ENCODE results near the gene U2AF1.
"Not testable (repeated sequence)": the region's sequence is repeated elsewhere in the genome, so short reads cannot be mapped to it uniquely, and the experiment has no call there.

U2AF1 gene

GRCh38 chr21:43108177-43108576, 807 bp upstream of the U2AF1 start:
- DNase-seq (ENCODE audit: low read depth, low spot score); H3K4me3 ChIP-seq (ENCODE audit: insufficient read length, low read depth); H3K36me3 ChIP-seq (ENCODE audit: insufficient read depth, insufficient read length, low read length); H3K9me3 ChIP-seq (ENCODE audit: insufficient read depth, low read length); H3K9ac ChIP-seq (ENCODE audit: insufficient read length, low read depth); H3K27me3 ChIP-seq (ENCODE audit: insufficient read depth, insufficient read length); H3K4me1 ChIP-seq (ENCODE audit: insufficient read depth, insufficient read length): not testable (repeated sequence)

GRCh38 chr21:43107794-43108137, 396 bp upstream of the U2AF1 start:
- DNase-seq (ENCODE audit: low read depth, low spot score); H3K9ac ChIP-seq (ENCODE audit: insufficient read length, low read depth); H3K9me3 ChIP-seq (ENCODE audit: insufficient read depth, low read length); H3K4me1 ChIP-seq (ENCODE audit: insufficient read depth, insufficient read length); H3K27me3 ChIP-seq (ENCODE audit: insufficient read depth, insufficient read length); H3K4me3 ChIP-seq (ENCODE audit: insufficient read length, low read depth); H3K36me3 ChIP-seq (ENCODE audit: insufficient read depth, insufficient read length, low read length): not testable (repeated sequence)

GRCh38 chr21:43104642-43105041, 2.7 kb downstream of the U2AF1 start:
- H3K9ac ChIP-seq (ENCODE audit: insufficient read length, low read depth); H3K4me1 ChIP-seq (ENCODE audit: insufficient read depth, insufficient read length); H3K36me3 ChIP-seq (ENCODE audit: insufficient read depth, insufficient read length, low read length); H3K27me3 ChIP-seq (ENCODE audit: insufficient read depth, insufficient read length); H3K4me3 ChIP-seq (ENCODE audit: insufficient read length, low read depth); H3K9me3 ChIP-seq (ENCODE audit: insufficient read depth, low read length); DNase-seq (ENCODE audit: low read depth, low spot score): not testable (repeated sequence)

- H3K27me3 ChIP-seq (ENCODE audit: insufficient read depth, insufficient read length); H3K9ac ChIP-seq (ENCODE audit: insufficient read length, low read depth); H3K9me3 ChIP-seq (ENCODE audit: insufficient read depth, low read length); H3K4me1 ChIP-seq (ENCODE audit: insufficient read depth, insufficient read length); DNase-seq (ENCODE audit: low read depth, low spot score); H3K4me3 ChIP-seq (ENCODE audit: insufficient read length, low read depth); H3K36me3 ChIP-seq (ENCODE audit: insufficient read depth, insufficient read length, low read length): not testable (repeated sequence)
Observed at GRCh38 chr21:43102281-43102680, 5.1 kb downstream of the U2AF1 start.

GRCh38 chr21:43101676-43102075, 5.7 kb downstream of the U2AF1 start:
- not testable (repeated sequence) for H3K9me3 ChIP-seq (ENCODE audit: insufficient read depth, low read length); H3K9ac ChIP-seq (ENCODE audit: insufficient read length, low read depth); H3K4me1 ChIP-seq (ENCODE audit: insufficient read depth, insufficient read length)

GRCh38 chr21:43101000-43101399, 6.4 kb downstream of the U2AF1 start:
- not testable (repeated sequence) for H3K4me3 ChIP-seq (ENCODE audit: insufficient read length, low read depth); H3K4me1 ChIP-seq (ENCODE audit: insufficient read depth, insufficient read length); H3K9me3 ChIP-seq (ENCODE audit: insufficient read depth, low read length); H3K36me3 ChIP-seq (ENCODE audit: insufficient read depth, insufficient read length, low read length); H3K9ac ChIP-seq (ENCODE audit: insufficient read length, low read depth); H3K27me3 ChIP-seq (ENCODE audit: insufficient read depth, insufficient read length); DNase-seq (ENCODE audit: low read depth, low spot score)

More at GRCh38 chr21:43101676-43102075, 5.7 kb downstream of the U2AF1 start:
- H3K27me3 ChIP-seq (ENCODE audit: insufficient read depth, insufficient read length); H3K4me3 ChIP-seq (ENCODE audit: insufficient read length, low read depth); DNase-seq (ENCODE audit: low read depth, low spot score); H3K36me3 ChIP-seq (ENCODE audit: insufficient read depth, insufficient read length, low read length): not testable (repeated sequence)

GRCh38 chr21:43091979-43092614, 15.3 kb downstream of the U2AF1 start:
- DNase-seq (ENCODE audit: low read depth, low spot score); H3K4me1 ChIP-seq (ENCODE audit: insufficient read depth, insufficient read length); H3K9me3 ChIP-seq (ENCODE audit: insufficient read depth, low read length); H3K4me3 ChIP-seq (ENCODE audit: insufficient read length, low read depth); H3K9ac ChIP-seq (ENCODE audit: insufficient read length, low read depth); H3K27me3 ChIP-seq (ENCODE audit: insufficient read depth, insufficient read length); H3K36me3 ChIP-seq (ENCODE audit: insufficient read depth, insufficient read length, low read length): not testable (repeated sequence)

GRCh38 chr21:43090947-43091346, 16.4 kb downstream of the U2AF1 start:
- DNase-seq (ENCODE audit: low read depth, low spot score); H3K9me3 ChIP-seq (ENCODE audit: insufficient read depth, low read length); H3K9ac ChIP-seq (ENCODE audit: insufficient read length, low read depth); H3K27me3 ChIP-seq (ENCODE audit: insufficient read depth, insufficient read length); H3K4me3 ChIP-seq (ENCODE audit: insufficient read length, low read depth); H3K36me3 ChIP-seq (ENCODE audit: insufficient read depth, insufficient read length, low read length); H3K4me1 ChIP-seq (ENCODE audit: insufficient read depth, insufficient read length): not testable (repeated sequence)

- H3K27me3 ChIP-seq (ENCODE audit: insufficient read depth, insufficient read length); H3K9me3 ChIP-seq (ENCODE audit: insufficient read depth, low read length); H3K36me3 ChIP-seq (ENCODE audit: insufficient read depth, insufficient read length, low read length); DNase-seq (ENCODE audit: low read depth, low spot score); H3K4me3 ChIP-seq (ENCODE audit: insufficient read length, low read depth); H3K4me1 ChIP-seq (ENCODE audit: insufficient read depth, insufficient read length); H3K9ac ChIP-seq (ENCODE audit: insufficient read length, low read depth): not testable (repeated sequence)
Observed at GRCh38 chr21:43089463-43089862, 17.9 kb downstream of the U2AF1 start.

- not testable (repeated sequence) for H3K36me3 ChIP-seq (ENCODE audit: insufficient read depth, insufficient read length, low read length); H3K27me3 ChIP-seq (ENCODE audit: insufficient read depth, insufficient read length); H3K4me1 ChIP-seq (ENCODE audit: insufficient read depth, insufficient read length); H3K9ac ChIP-seq (ENCODE audit: insufficient read length, low read depth); DNase-seq (ENCODE audit: low read depth, low spot score); H3K9me3 ChIP-seq (ENCODE audit: insufficient read depth, low read length); H3K4me3 ChIP-seq (ENCODE audit: insufficient read length, low read depth)
Observed at GRCh38 chr21:43082587-43083300, 24.6 kb downstream of the U2AF1 start.

GRCh38 chr21:43076643-43077042, 30.7 kb downstream of the U2AF1 start:
- not testable (repeated sequence) for H3K9me3 ChIP-seq (ENCODE audit: insufficient read depth, low read length); H3K27me3 ChIP-seq (ENCODE audit: insufficient read depth, insufficient read length); H3K9ac ChIP-seq (ENCODE audit: insufficient read length, low read depth); DNase-seq (ENCODE audit: low read depth, low spot score); H3K4me1 ChIP-seq (ENCODE audit: insufficient read depth, insufficient read length); H3K36me3 ChIP-seq (ENCODE audit: insufficient read depth, insufficient read length, low read length); H3K4me3 ChIP-seq (ENCODE audit: insufficient read length, low read depth)

GRCh38 chr21:43076023-43076637, 31.2 kb downstream of the U2AF1 start:
- H3K9me3 ChIP-seq (ENCODE audit: insufficient read depth, low read length); H3K4me1 ChIP-seq (ENCODE audit: insufficient read depth, insufficient read length); H3K27me3 ChIP-seq (ENCODE audit: insufficient read depth, insufficient read length); H3K4me3 ChIP-seq (ENCODE audit: insufficient read length, low read depth); H3K36me3 ChIP-seq (ENCODE audit: insufficient read depth, insufficient read length, low read length); H3K9ac ChIP-seq (ENCODE audit: insufficient read length, low read depth); DNase-seq (ENCODE audit: low read depth, low spot score): not testable (repeated sequence)
